IMR-90 (cell line): Measurements from ENCODE around the gene PEX7.
"Not testable (repeated sequence)": the region's sequence is repeated elsewhere in the genome, so short reads cannot be mapped to it uniquely, and the experiment has no call there.

Experiments
- BHLHE40 ChIP-seq: fragments of 150-350 bp; IDR thresholded peaks from 2 replicates; pipeline ENCODE4 v1.6.1; 2016; ENCODE audit warnings: mild to moderate bottlenecking, low read depth, low read length
- CEBPB ChIP-seq: IDR thresholded peaks from 2 replicates; pipeline ENCODE4 v1.6.1; 2012; ENCODE audit warnings: low read depth, low read length, improper control_type of control experiment
- CTCF ChIP-seq: conservative IDR thresholded peaks from 2 replicates; pipeline ENCODE4 v1.5.1; 2012; ENCODE audit warnings: mild to moderate bottlenecking, low read depth, low read length, improper control_type of control experiment
- ELK1 ChIP-seq: fragments of 150-350 bp; IDR thresholded peaks from 2 replicates; pipeline ENCODE4 v1.6.1; 2016; ENCODE audit warnings: low read depth, mild to moderate bottlenecking, low read length, moderate library complexity, borderline replicate concordance
- MAZ ChIP-seq: IDR thresholded peaks from 2 replicates; pipeline ENCODE4 v1.6.1; 2012; ENCODE audit warnings: low read depth, mild to moderate bottlenecking, low read length, improper control_type of control experiment, moderate library complexity, borderline replicate concordance
- POLR2A ChIP-seq: IDR thresholded peaks from 2 replicates; pipeline ENCODE4 v1.6.1; 2012; ENCODE audit warnings: mild to moderate bottlenecking, low read depth, low read length
- RAD21 ChIP-seq: IDR thresholded peaks from 2 replicates; pipeline ENCODE4 v1.6.1; 2012; ENCODE audit warnings: low read length, improper control_type of control experiment
- RCOR1 ChIP-seq: IDR thresholded peaks from 2 replicates; pipeline ENCODE4 v1.6.1; 2012; ENCODE audit warnings: mild to moderate bottlenecking, low read length, improper control_type of control experiment; ENCODE audit not compliant: insufficient replicate concordance
- SMC3 ChIP-seq: fragments of 150-350 bp; IDR thresholded peaks from 2 replicates; pipeline ENCODE4 v1.6.1; 2016; ENCODE audit warnings: low read depth, mild to moderate bottlenecking, antibody characterized with exemption, low read length, moderate library complexity

GRCh38 chr6:136959935-136960334 lies 137.5 kb downstream of the PEX7 start:
- TF ChIP-seq POLR2A, CTCF, ELK1, BHLHE40, RAD21, SMC3, MAZ, RCOR1, CEBPB: not testable (repeated sequence)
